AG04450 (cell line): ENCODE data around the gene GNAT3. TPM values are rescaled to one million over a fixed set of nuclear protein-coding genes. Genes with fewer than 3 reads are reported as not detected.

ENCODE experiments used
- CTCF ChIA-PET: fragments of 300-600, 350-600 bp; formaldehyde crosslinking; extraction: SDS; loops from one replicate; lab custom pipeline; 2022; ENCODE audit warnings: antibody characterized with exemption, inconsistent platforms; lab: Charles Lee
- POLR2A ChIA-PET: fragments of 350-600 bp; formaldehyde crosslinking; extraction: SDS; loops from one replicate; lab custom pipeline; 2021; ENCODE audit warnings: antibody characterized with exemption, inconsistent platforms; lab: Yijun Ruan, JAX
- DNase-seq: peaks from one replicate; pipeline ENCODE4 v3.0.0-alpha.2; 2011; ENCODE audit warnings: low read depth, low spot score
- H3K27ac ChIP-seq: one replicate; pipeline ENCODE4 v1.5.1; 2012; ENCODE audit warnings: low read depth, low read length, control low read depth
- H3K27me3 ChIP-seq: one replicate; pipeline ENCODE4 v1.6.0; 2012; ENCODE audit warnings: low read length; ENCODE audit not compliant: control insufficient read depth, insufficient read depth
- H3K4me3 ChIP-seq: 2 replicates; pipeline ENCODE4 v1.5.1; 2011; ENCODE audit warnings: mild to moderate bottlenecking, low read depth, low read length, control low read depth
- H3K9me3 ChIP-seq: 2 replicates; pipeline ENCODE4 v1.5.1; 2012; ENCODE audit warnings: low read length; ENCODE audit not compliant: control insufficient read depth, insufficient read depth
- CTCF ChIP-seq: IDR thresholded peaks from 2 replicates; pipeline ENCODE4 v1.5.1; 2011; ENCODE audit warnings: low read depth, low read length, control low read depth, inconsistent platforms
- polyA plus RNA-seq: library from polyadenylated mRNA; depleted of rRNA; stranded (reverse); fragments of >200 nt; gene quantifications from 2 replicates; pipeline ENCODE4 v1.2.3, GENCODE V29; 2011

The GNAT3 gene
- polyA plus RNA-seq, 1 experiment = not detected

GRCh38 chr7:80468931-80469714 is 42.7 kb downstream of the GNAT3 start:
- Histone ChIP-seq H3K4me3 (no peak overlapping the region), H3K27me3 (no peaks in the 10 kb centered on the region), H3K27ac (no peak overlapping the region), H3K9me3 (no peaks in the 10 kb centered on the region)
- TF ChIP-seq CTCF = no peak
- no peak for DNase-seq
- CTCF ChIA-PET = interaction anchor here (0.5 kb wide), 1 partner anchor 14 kb away, joined by 3 read pairs; no protein-coding TSS in a partner anchor
- POLR2A ChIA-PET = no interaction called here

- H3K9me3 ChIP-seq = no peaks in the 10 kb centered on the region
- H3K27ac ChIP-seq = no peak overlapping the region
- no peak for TF ChIP-seq CTCF
- no peaks in the 10 kb centered on the region for H3K27me3 ChIP-seq
- ChIA-PET POLR2A (no interaction called here), CTCF (no interaction called here)
- no peak overlapping the region for H3K4me3 ChIP-seq
- DNase-seq = no peak
Measured at GRCh38 chr7:80467069-80467468, 44.8 kb downstream of the GNAT3 start.

GRCh38 chr7:80466636-80467035 is 45.2 kb downstream of the GNAT3 start:
- DNase-seq = no peak
- no peaks in the 10 kb centered on the region for H3K27me3 ChIP-seq
- ChIA-PET POLR2A (no interaction called here), CTCF (no interaction called here)
- no peak for TF ChIP-seq CTCF
- H3K27ac ChIP-seq = no peak overlapping the region
- no peak overlapping the region for H3K4me3 ChIP-seq
- no peaks in the 10 kb centered on the region for H3K9me3 ChIP-seq

- no peak overlapping the region for H3K27ac ChIP-seq
- no peak for TF ChIP-seq CTCF
- no peak overlapping the region for H3K4me3 ChIP-seq
- ChIA-PET POLR2A (no interaction called here), CTCF (no interaction called here)
- no peaks in the 10 kb centered on the region for H3K9me3 ChIP-seq
- no peaks in the 10 kb centered on the region for H3K27me3 ChIP-seq
- DNase-seq = no peak
Measured at GRCh38 chr7:80464211-80464610, 47.7 kb downstream of the GNAT3 start.

- POLR2A ChIA-PET = no interaction called here
- Histone ChIP-seq H3K4me3 (no peak overlapping the region), H3K27ac (no peak overlapping the region), H3K27me3 (no peaks in the 10 kb centered on the region), H3K9me3 (no peaks in the 10 kb centered on the region)
- DNase-seq = no peak
- TF ChIP-seq CTCF = no peak
- CTCF ChIA-PET = no interaction called here
Measured at GRCh38 chr7:80463272-80463920, 48.5 kb downstream of the GNAT3 start.
